HG02571 (cell line): ENCODE data around the gene VWF.

Experiments used
- ATAC-seq: cut with Tn5 transposase; IDR thresholded peaks from one replicate; pipeline ENCODE4 v1.9.1; 2021; ENCODE audit warnings: mild to moderate bottlenecking, moderate library complexity; ENCODE audit not compliant: unreplicated experiment

VWF gene

DNA sequence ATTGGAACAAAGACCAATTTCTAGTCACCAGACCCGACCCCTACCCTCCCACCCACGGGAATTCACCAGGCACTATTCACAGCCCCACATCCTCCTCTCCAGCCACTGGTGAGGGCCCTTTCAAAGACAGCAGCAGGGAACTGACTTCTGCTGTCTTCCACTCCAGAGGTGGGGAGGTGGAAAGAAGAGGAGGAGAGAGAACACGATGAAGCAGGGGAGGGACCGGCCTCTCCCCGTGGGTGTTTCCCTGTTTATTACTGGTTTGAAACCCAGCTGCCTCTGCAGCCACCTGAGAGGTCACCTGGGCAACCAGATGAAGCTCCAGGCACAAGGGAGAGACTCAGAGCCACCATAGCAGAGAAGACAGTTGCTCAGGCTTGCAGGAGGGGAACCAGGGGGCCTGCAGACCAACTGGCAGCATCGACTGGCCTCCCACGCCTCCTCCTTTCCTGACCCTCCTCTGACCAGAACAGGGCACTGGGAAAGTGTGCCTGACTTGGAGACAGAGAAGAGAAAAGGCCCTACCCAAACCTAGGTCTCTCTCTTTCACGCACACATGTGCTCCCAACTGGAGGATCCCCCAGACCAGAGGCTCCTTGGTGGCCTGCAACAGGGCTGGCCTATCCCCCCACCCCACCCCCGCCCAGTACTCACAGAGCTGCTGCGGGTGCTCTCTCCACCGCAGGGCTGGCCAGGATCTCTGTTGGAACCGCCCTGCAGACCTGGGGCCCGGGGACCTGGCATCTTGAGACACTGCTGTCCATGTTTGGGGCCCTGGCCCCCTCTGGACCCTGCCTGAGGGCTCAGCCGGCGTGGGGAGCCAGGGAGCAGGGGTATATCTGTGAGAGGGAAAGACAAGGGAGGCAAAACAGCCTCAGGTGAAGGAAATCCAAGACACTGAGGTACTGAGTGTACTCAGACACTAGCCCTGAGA is 202.2 kb downstream of the VWF start:
- ATAC-seq, result no peak

DNA sequence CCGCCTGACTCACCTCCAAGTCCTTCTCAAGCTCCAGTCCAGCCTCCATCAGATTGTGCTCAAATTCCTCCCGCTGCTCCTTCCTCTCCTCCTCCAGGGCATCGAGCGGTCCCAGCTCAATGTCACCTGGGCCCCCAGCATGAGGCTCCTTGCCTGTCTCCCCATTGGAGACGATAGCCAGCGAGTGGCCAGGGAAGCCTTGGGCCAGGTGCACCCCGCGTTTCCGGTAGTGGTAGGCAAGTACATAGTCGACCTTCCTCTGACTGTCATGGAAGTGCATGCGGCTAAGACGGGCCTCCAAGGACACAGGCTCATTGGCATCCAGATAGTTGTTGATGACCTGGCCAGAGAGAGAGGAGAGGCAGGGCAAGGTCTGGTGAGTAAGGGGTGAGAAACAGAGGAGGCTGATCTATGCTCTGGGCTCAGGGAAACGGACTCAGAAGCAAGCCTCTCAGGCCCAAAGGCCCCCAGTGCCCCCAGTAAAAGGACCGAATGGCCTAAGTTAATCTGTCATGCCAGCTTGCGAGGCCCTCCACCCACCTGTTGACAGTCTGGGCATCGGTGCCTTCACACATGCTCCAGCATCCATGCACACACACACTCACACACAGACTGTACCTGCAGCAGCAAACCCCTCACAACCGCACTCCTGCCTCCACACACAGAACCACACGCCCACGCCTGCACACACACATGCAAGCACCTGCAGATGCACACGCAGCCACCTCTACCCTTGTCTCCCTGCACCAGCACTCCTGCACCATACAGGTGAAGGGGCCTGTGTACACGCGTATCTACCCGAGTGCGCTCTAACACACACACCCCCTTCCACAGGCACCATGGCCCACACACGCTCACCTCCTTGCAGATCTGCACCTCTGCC is 203.2 kb downstream of the VWF start:
- no peak for ATAC-seq

DNA sequence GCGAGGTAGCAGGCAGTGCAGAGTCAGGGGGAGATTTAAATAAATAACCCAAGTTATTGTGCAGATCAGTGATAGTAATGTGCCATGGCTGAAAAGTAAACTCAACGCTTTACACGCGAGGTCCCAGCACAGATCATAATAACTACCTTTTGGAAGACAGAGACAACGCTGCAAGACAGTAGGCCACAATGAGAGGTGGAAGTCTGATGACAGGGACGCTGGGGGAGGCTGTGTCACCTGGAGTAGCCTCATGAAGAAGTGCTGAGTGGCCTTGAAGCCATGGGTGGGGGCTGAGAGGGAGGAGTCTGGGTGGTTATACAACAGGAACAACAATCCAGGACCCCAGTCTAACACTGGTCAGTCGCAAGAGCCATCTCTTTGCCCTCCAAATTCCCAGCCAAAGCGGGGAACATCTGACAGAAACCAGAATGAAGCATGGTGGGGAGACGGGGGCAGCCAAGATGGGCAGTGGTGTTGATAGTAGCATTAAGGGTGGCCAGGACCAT is 207.6 kb downstream of the VWF start:
- ATAC-seq, result no peak

DNA sequence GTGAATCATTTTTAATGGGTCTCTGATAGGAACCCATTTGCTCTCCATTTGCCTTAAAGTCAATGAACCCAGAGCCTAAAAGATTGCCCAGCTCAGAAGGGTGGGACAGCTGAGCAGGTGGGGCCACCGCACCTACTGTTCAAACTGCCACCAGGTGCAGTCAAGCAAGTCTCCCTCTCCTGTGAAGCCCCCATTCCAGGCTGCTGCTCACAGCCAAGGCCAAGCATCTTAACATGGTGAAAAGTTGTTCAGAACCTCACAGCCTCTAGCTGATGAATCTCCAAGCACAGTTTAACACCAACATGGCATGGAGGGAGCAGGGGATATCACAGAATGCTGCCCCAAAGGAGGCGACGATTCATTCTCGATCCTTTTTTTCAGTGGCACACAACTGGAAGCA is 209.0 kb downstream of the VWF start:
- no peak for ATAC-seq

- ATAC-seq, result no peak
Observed at GRCh38 chr12:5914387-5915149, 209.9 kb downstream of the VWF start.

DNA sequence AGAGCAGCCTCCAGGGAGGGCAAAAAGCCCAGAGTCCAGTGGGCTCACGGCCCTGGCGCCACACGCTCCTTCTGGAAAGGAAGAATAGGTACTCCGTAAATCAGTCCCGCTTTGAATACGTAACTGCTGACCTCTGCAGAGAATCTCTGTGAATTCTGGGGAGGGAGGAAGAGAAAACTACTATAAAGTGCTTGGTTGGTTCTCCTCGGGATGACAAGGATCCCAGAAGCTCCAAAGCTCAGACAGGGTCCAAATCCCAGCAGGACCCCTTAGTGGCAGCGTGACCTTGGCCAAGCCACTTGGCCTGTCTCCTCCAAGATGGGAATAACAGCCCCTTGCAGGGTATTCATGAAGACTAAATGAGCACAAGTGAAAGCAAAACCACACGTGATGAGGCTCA is 211.1 kb downstream of the VWF start:
- no peak for ATAC-seq

DNA sequence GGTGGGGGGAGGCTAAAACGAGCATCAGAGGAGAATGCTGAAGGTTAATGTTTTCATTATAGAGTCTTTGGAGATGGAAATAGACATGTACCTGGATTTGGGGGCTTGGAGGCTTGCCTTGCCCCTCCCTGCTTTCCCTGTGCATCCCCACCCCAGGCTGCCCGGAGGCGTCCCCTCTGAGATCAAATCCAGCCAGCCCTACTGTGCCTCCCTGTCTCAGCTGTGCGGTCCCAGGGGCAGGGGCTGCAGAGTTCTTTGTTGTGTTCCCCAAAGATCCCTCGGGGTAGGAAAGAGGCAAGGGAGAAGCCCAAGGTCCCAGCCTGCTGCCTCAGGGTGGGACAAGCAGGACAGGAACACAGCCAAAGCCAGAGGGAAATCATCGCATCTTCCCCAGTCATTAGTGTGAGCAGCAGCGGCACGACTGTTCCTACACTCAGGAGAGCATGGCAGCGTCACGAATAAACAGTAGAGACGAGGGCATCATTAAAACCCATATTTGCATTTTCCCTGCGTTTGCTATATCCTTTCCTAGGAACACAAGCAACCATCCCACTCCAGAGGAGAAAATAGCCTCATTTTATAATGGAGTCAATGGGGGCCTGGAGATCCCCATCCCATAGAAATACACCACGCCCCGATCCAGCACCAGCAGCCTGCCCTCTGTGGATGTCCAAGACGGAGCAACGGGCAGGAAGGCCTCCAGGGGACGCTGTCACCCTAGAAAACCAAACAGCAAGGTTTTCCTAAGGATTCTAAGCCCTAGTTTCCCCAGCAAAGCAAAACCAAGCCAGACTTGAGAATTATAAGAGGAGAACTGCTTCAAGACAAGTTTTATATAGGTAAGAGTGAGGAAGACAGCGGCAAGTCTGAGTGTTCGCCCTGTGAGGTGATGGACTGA is 211.8 kb downstream of the VWF start:
- ATAC-seq, result no peak

GRCh38 chr12:5912011-5912410 is 212.5 kb downstream of the VWF start:
- no peak for ATAC-seq

DNA sequence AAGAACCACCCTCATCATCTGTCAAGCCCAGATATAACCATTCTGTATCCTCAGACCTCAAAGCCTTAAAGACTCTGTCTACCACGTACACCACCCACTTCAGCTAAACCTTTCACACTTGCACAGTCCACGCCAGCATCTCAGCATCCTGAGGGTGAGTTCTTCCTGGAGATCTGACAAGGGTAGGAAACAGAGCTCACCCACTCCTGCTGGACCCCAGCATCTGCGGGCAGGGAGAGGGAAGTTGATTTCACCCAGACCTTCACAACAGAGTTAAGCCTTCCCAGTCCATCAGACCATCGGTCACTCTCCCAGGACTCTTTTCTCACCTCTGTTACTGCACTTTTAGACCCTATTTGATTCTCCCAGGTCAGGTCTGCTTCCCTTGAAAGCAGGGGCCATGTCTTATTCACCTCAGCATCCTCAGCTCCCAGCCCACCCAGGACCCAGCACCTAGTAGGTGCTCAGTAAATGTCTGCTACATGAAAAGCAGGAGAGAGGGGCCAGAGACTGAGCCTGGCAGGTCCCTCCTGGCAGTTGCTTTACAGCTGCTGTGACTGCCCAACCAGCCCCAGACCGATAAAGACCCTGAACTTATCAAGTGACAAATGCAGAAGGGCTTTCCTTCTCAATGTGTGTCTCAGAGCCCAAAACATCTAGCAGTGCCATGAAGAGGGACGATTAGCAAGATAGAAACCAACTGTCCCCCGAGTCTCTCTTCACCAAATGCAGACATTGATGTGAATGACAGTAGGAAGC is 213.5 kb downstream of the VWF start:
- ATAC-seq, result no peak

- no peak for ATAC-seq
Observed at GRCh38 chr12:5909560-5909959, 214.9 kb downstream of the VWF start.

- no peak for ATAC-seq
Observed at GRCh38 chr12:5908251-5908650, 216.2 kb downstream of the VWF start.

GRCh38 chr12:5907807-5908206 is 216.7 kb downstream of the VWF start:
- ATAC-seq, result no peak

- no peak for ATAC-seq
Observed at GRCh38 chr12:5905757-5906156, 218.7 kb downstream of the VWF start.

GRCh38 chr12:5904969-5905368 is 219.5 kb downstream of the VWF start:
- no peak for ATAC-seq

DNA sequence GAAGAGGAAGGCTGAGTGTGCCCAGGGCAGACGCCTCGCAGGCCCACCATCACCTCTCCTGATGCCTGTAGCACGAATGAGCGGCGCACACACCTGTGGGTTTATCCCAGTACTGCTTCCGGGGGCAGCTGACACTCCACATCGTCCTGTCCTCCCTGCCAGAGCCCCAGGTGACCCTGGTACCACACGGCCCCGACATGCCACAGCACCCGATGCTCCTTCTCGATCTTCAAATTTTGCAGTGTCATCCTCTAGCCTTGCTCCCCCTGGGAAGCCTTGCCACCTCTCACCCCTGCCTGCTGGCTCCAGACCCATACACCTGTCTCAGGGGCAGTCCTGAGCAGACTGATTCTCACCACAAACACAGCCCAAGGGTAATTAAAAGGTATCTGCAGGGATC is 220.0 kb downstream of the VWF start:
- ATAC-seq, result no peak

DNA sequence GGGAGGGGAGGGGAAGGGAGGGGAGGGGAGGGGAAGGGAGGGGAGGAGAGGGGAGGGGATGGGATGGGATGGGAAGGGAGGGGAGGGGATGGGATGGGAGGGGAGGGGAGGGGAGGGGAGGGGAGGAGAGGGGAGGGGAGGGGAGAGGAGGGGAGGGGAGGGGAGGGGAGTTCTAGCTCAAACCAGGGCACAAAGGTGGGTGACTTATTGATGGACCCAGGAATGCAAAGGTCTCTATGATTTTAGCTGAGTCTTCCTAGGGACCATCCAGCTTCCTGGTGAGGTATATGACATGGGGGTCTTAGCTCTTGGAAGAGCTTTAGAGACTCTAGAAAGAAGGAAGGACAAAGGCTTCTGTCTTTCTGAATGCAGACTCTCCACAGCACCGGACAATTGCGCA is 221.7 kb downstream of the VWF start:
- no peak for ATAC-seq

DNA sequence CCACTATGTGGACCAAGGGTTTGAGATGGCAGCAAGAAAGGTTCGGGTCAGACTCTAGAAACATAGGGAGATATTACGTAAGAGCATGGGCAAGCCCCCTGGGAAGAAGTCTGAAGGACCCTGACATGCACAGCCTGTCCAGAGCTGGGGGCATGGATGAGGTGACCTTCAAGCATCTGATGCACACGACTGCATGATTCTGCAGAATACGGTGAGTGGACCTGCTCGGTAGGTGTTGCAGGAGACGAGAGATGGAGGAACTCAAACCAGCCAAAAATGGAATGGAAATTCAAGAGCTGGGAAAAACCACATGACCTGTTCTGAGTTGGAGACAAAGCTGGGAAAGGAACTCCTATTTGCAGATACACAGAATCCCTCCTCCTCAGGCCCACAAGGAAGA is 223.1 kb downstream of the VWF start:
- no peak for ATAC-seq

- no peak for ATAC-seq
Observed at GRCh38 chr12:5900533-5901205, 223.8 kb downstream of the VWF start.

GRCh38 chr12:5900076-5900475 is 224.4 kb downstream of the VWF start:
- ATAC-seq, result no peak
